Heart left ventricle (tissue), 13 donors: ENCODE data around the gene TDRD7.

ENCODE experiments used
- CTCF ChIP-seq, 12 donors: fragments of 200-600 bp; sonication (generic) in 4 of 12; IDR thresholded peaks; one replicate each; pipeline versions ENCODE4 v1.5.0 to v1.8.0; 2018 to 2022; ENCODE audit warnings: antibody characterized with exemption in 12 of 12, mild to moderate bottlenecking in 5 of 12
- POLR2A ChIP-seq, 2 donors: fragments of 450-650 bp; IDR thresholded peaks; one replicate each; pipeline ENCODE4 v1.6.1; 2017; ENCODE audit warnings: antibody characterized with exemption in 2 of 2, mild to moderate bottlenecking in 2 of 2, moderate library complexity in 2 of 2
- donor health status: ischemic (EF 13 %, LVEDD 7.1; RV severe dilation, severe dysfunction).
- donor health status: DM: no; HTN: yes; CAD: no.
- donor health status: DM: no; HTN: no; CAD: no.
- donor health status: ischemic (EF 25% LVEDD 6.9; RV normal size, moderate dysfunction).
- donor health status: ischemic (EF 25% LVEDD 5.7; RV mildly dilated, moderate dysfunction).
- donor health status: ischemic (EF 35%, LVEDD 5.7; RV mildly dilated, moderate dysfunction).
- donor health status: nonischemic (EF 11% LVEDD 7.7; RV severe dilation, severe dysfunction).
- donor health status: DM: yes; HTN: yes; CAD: no.
- donor health status: PGD.
- donor health status: ischemic (EF 29% LVEDD 5.4; RV normal size, mild dysfunction).
- donor health status: nonischemic (EF 23%, LVEDD 6.1; RV moderate dilation, normal function).

- no peak for TF ChIP-seq CTCF (IDR thresholded peaks at IDR 0.05)
- TF ChIP-seq POLR2A (IDR thresholded peaks at IDR 0.05): no peak
Measured at GRCh38 chr9:97525451-97525850, 113.6 kb downstream of the TDRD7 start.
